Mucosa of rectum (tissue), 2 donors: ENCODE data around the gene POLR1F.
"Not testable (repeated sequence)": the region's sequence is repeated elsewhere in the genome, so short reads cannot be mapped to it uniquely, and the experiment has no call there.

Source experiments
- H3K27ac ChIP-seq, 2 donors: one replicate each; pipeline ENCODE4 v1.7.0; 2013; ENCODE audit warnings: inconsistent platforms in 2 of 2, low read depth in 2 of 2, low read length in 2 of 2
- H3K27me3 ChIP-seq, 2 donors: one replicate each; pipeline ENCODE4 v1.7.0; 2013; ENCODE audit warnings: low read length in 2 of 2; ENCODE audit not compliant: control insufficient read depth in 2 of 2, insufficient read depth in 2 of 2
- H3K36me3 ChIP-seq, 2 donors: one replicate each; pipeline ENCODE4 v1.7.0; 2013; ENCODE audit warnings: low read length in 2 of 2; ENCODE audit not compliant: control insufficient read depth in 2 of 2, insufficient read depth in 2 of 2
- H3K4me1 ChIP-seq, 2 donors: one replicate each; pipeline ENCODE4 v1.7.0; 2013; ENCODE audit warnings: low read length in 2 of 2, mild to moderate bottlenecking in 1 of 2; ENCODE audit not compliant: control insufficient read depth in 2 of 2, insufficient read depth in 2 of 2
- H3K4me3 ChIP-seq, 2 donors: one replicate each; pipeline ENCODE4 v1.7.0; 2013; ENCODE audit warnings: low read length in 2 of 2
- H3K9ac ChIP-seq, 2 donors: one replicate each; pipeline ENCODE4 v1.7.0; 2013; ENCODE audit warnings: low read length in 2 of 2, low read depth in 1 of 2, mild to moderate bottlenecking in 1 of 2
- H3K9me3 ChIP-seq, 2 donors: one replicate each; pipeline ENCODE4 v1.7.0; 2013; ENCODE audit warnings: low read length in 2 of 2; ENCODE audit not compliant: control insufficient read depth in 2 of 2
- donor health status: healthy.
- donor health status: Normal muscosa, but diverticular disease.

Gene POLR1F

GRCh38 chr7:19709249-19709578, 377 bp upstream of the POLR1F start:
- peak overlapping the region in 1 of 2 donors; percentile 82 for H3K9ac ChIP-seq

GRCh38 chr7:19707240-19707639, 1.6 kb downstream of the POLR1F start:
- Histone ChIP-seq H3K36me3 (peaks cover 0 to 3% of the 10 kb centered on the region in 2 donors), H3K27me3 (no peaks in the 10 kb centered on the region), H3K9ac (no peak overlapping the region), H3K9me3 (no peaks in the 10 kb centered on the region), H3K27ac (no peak overlapping the region), H3K4me3 (no peak overlapping the region), H3K4me1 (peaks cover 5 to 10% of the 10 kb centered on the region in 2 donors)

More at GRCh38 chr7:19709249-19709578, 377 bp upstream of the POLR1F start:
- Histone ChIP-seq H3K4me1 (peaks cover 5 to 10% of the 10 kb centered on the region in 2 donors), H3K9me3 (no peaks in the 10 kb centered on the region), H3K27ac (no peak overlapping the region), H3K27me3 (no peaks in the 10 kb centered on the region), H3K36me3 (no peaks in the 10 kb centered on the region), H3K4me3 (peak overlapping the region; percentile 91 to 97)

GRCh38 chr7:19705663-19706062, 3.2 kb downstream of the POLR1F start:
- Histone ChIP-seq H3K4me3 (no peak overlapping the region), H3K4me1 (peaks cover 5 to 10% of the 10 kb centered on the region in 2 donors), H3K27me3 (no peaks in the 10 kb centered on the region), H3K9me3 (no peaks in the 10 kb centered on the region), H3K36me3 (peaks cover 0 to 3% of the 10 kb centered on the region in 2 donors), H3K9ac (no peak overlapping the region), H3K27ac (no peak overlapping the region)

- Histone ChIP-seq H3K36me3 (peaks cover 9 to 13% of the 10 kb centered on the region in 2 donors), H3K27me3 (no peaks in the 10 kb centered on the region), H3K9me3 (no peaks in the 10 kb centered on the region), H3K27ac (no peak overlapping the region), H3K4me3 (no peak overlapping the region), H3K9ac (no peak overlapping the region), H3K4me1 (no peaks in the 10 kb centered on the region)
These were observed 7.4 kb downstream of the POLR1F start for GRCh38 chr7:19701471-19701870.

GRCh38 chr7:19700936-19701335, 7.9 kb downstream of the POLR1F start:
- Histone ChIP-seq H3K27me3 (no peaks in the 10 kb centered on the region), H3K9me3 (no peaks in the 10 kb centered on the region), H3K4me3 (no peak overlapping the region), H3K27ac (no peak overlapping the region), H3K36me3 (peaks cover 9 to 13% of the 10 kb centered on the region in 2 donors), H3K9ac (no peak overlapping the region), H3K4me1 (no peaks in the 10 kb centered on the region)

GRCh38 chr7:19698331-19698730, 10.5 kb downstream of the POLR1F start:
- Histone ChIP-seq H3K27me3 (no peaks in the 10 kb centered on the region), H3K4me3 (no peak overlapping the region), H3K27ac (no peak overlapping the region), H3K9me3 (no peaks in the 10 kb centered on the region), H3K36me3 (peaks cover 9 to 12% of the 10 kb centered on the region in 2 donors), H3K9ac (no peak overlapping the region), H3K4me1 (no peaks in the 10 kb centered on the region)

- no peak overlapping the region for H3K9ac ChIP-seq
- no peaks in the 10 kb centered on the region for H3K4me1 ChIP-seq
- H3K27me3 ChIP-seq = no peaks in the 10 kb centered on the region
- peaks cover 9% of the 10 kb centered on the region in 2 donors for H3K36me3 ChIP-seq
- H3K27ac ChIP-seq = no peak overlapping the region
- H3K9me3 ChIP-seq = no peaks in the 10 kb centered on the region
- H3K4me3 ChIP-seq = no peak overlapping the region
These were observed 11.9 kb downstream of the POLR1F start for GRCh38 chr7:19696926-19697325.

- Histone ChIP-seq H3K27ac (no peak overlapping the region), H3K4me3 (no peak overlapping the region), H3K4me1 (no peaks in the 10 kb centered on the region), H3K27me3 (no peaks in the 10 kb centered on the region), H3K9me3 (no peaks in the 10 kb centered on the region), H3K9ac (no peak overlapping the region), H3K36me3 (peaks cover 4 to 5% of the 10 kb centered on the region in 2 donors)
These were observed 16.6 kb downstream of the POLR1F start for GRCh38 chr7:19692111-19692828.

- Histone ChIP-seq H3K36me3 (no peaks in the 10 kb centered on the region), H3K9me3 (no peaks in the 10 kb centered on the region), H3K4me3 (no peak overlapping the region), H3K9ac (no peak overlapping the region), H3K27me3 (no peaks in the 10 kb centered on the region), H3K27ac (no peak overlapping the region), H3K4me1 (no peaks in the 10 kb centered on the region)
These were observed 18.1 kb downstream of the POLR1F start for GRCh38 chr7:19690736-19691135.

GRCh38 chr7:19689130-19689529, 19.7 kb downstream of the POLR1F start:
- H3K27ac ChIP-seq, H3K4me3 ChIP-seq, H3K27me3 ChIP-seq, H3K9ac ChIP-seq, H3K4me1 ChIP-seq, H3K36me3 ChIP-seq, H3K9me3 ChIP-seq: not testable (repeated sequence)
